ENCODE results near the gene ERVV-1.

DNA sequence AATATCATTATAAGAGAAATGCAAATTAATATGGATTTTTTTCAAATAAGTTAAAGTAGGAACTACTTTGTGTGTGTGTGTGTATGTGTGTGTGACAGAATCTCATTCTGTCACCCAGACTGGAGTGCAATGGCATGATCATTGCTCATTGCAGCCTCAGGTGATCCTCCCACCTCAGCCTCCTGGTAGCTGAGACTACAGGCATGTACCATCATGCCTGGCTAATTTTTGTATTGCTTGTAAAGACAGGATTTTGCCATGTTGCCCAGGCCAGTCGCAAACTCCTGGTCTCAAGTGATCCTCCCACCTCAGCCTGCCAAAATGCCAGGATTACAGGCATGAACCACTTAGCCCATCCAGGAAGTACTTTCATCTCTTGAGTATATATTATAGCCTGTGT lies 27.6 kb downstream of the ERVV-1 start:
- TF ChIP-seq POLR2A (IDR thresholded peaks at IDR 0.05), result no peak
- TF ChIP-seq, protein P1, sequence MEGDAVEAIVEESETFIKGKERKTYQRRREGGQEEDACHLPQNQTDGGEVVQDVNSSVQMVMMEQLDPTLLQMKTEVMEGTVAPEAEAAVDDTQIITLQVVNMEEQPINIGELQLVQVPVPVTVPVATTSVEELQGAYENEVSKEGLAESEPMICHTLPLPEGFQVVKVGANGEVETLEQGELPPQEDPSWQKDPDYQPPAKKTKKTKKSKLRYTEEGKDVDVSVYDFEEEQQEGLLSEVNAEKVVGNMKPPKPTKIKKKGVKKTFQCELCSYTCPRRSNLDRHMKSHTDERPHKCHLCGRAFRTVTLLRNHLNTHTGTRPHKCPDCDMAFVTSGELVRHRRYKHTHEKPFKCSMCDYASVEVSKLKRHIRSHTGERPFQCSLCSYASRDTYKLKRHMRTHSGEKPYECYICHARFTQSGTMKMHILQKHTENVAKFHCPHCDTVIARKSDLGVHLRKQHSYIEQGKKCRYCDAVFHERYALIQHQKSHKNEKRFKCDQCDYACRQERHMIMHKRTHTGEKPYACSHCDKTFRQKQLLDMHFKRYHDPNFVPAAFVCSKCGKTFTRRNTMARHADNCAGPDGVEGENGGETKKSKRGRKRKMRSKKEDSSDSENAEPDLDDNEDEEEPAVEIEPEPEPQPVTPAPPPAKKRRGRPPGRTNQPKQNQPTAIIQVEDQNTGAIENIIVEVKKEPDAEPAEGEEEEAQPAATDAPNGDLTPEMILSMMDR (IDR thresholded peaks at IDR 0.05), result no peak
